Natural killer cell (primary cell): Measurements from ENCODE around the gene TAS2R14. TPM values are rescaled to one million over a fixed set of nuclear protein-coding genes. Genes with fewer than 3 reads are reported as not detected.

Experiments
- ATAC-seq, 3 donors: fragments of 150-1000 bp in 2 of 3; fragments of 200-7000 bp in 1 of 3; cut with Tn5 transposase; 1 replicate in 1 of 3; 2 replicates in 2 of 3; pipeline ENCODE4 v1.10.0; 2021; ENCODE audit warnings: mild to moderate bottlenecking in 2 of 3, moderate library complexity in 2 of 3
- DNase-seq, 2 donors: peaks; one replicate each; pipeline versions ENCODE4 v3.0.0 to v3.0.0-alpha.2; 2013 to 2021; ENCODE audit warnings: mixed read lengths in 1 of 2
- H3K27ac ChIP-seq: one replicate; pipeline ENCODE4 v1.5.1; 2013; ENCODE audit warnings: mild to moderate bottlenecking, low read length
- H3K27me3 ChIP-seq: one replicate; pipeline ENCODE4 v1.6.1; 2013; ENCODE audit warnings: low read length; ENCODE audit not compliant: control insufficient read depth, insufficient read depth
- H3K36me3 ChIP-seq: one replicate; pipeline ENCODE4 v1.6.1; 2013; ENCODE audit warnings: low read length; ENCODE audit not compliant: control insufficient read depth, insufficient read depth
- H3K4me1 ChIP-seq: one replicate; pipeline ENCODE4 v1.6.1; 2013; ENCODE audit warnings: low read length; ENCODE audit not compliant: control insufficient read depth, insufficient read depth
- H3K4me3 ChIP-seq: one replicate; pipeline ENCODE4 v1.5.1; 2013; ENCODE audit warnings: low read length
- H3K9me3 ChIP-seq: one replicate; pipeline ENCODE4 v1.6.1; 2013; ENCODE audit warnings: low read length; ENCODE audit not compliant: control insufficient read depth, insufficient read depth
- H3K27ac Mint-ChIP-seq, 2 donors: one replicate each; pipeline ENCODE4 v1.8.0; 2022; ENCODE audit warnings: mild to moderate bottlenecking in 2 of 2, mixed read lengths in 2 of 2, moderate library complexity in 1 of 2
- H3K27me3 Mint-ChIP-seq, 2 donors: one replicate each; pipeline ENCODE4 v1.8.0; 2022; ENCODE audit warnings: low read depth in 2 of 2, mixed read lengths in 2 of 2
- H3K36me3 Mint-ChIP-seq: one replicate; pipeline ENCODE4 v1.8.0; 2022; ENCODE audit warnings: mixed read lengths
- H3K4me1 Mint-ChIP-seq, 2 donors: one replicate each; pipeline ENCODE4 v1.8.0; 2022; ENCODE audit warnings: mixed read lengths in 2 of 2
- H3K4me3 Mint-ChIP-seq: one replicate; pipeline ENCODE4 v1.8.0; 2022; ENCODE audit warnings: mild to moderate bottlenecking, moderate library complexity, mixed read lengths
- H3K9me3 Mint-ChIP-seq, 2 donors: one replicate each; pipeline ENCODE4 v1.8.0; 2022; ENCODE audit warnings: mixed read lengths in 2 of 2
- CTCF ChIP-seq: fragments of 200-600 bp; IDR thresholded peaks from one replicate; pipeline ENCODE4 v1.8.0; 2022; ENCODE audit warnings: antibody characterized with exemption
- WGBS: methylation state at CpG from one replicate; pipeline ENCODE4 v1.1.7; 2013; ENCODE audit warnings: missing lambda C conversion rate; ENCODE audit not compliant: insufficient coverage; 5-methylcytosine and 5-hydroxymethylcytosine counted together
- intact Hi-C: fragments of 100-400 bp; cut with micrococcal nuclease; formaldehyde crosslinking; loops from one replicate; pipeline ENCODE4 v1.14.2; 2022
- total RNA-seq, 4 donors: library from RNA; stranded (reverse); fragments of 120-200 nt in 1 of 4; gene quantifications; one replicate each; pipeline versions ENCODE4 v1.2.3 to v1.2.4, GENCODE V29; 2013 to 2022

TAS2R14 gene
- total RNA-seq, 3 donors from 2014 or later (not counting 1 experiment from before 2014, with no cell fraction given) = 3.6 to 4.8 (median 4.4) TPM

GRCh38 chr12:10896854-10897253, 42.2 kb downstream of the TAS2R14 start:
- no peak for TF ChIP-seq CTCF
- ATAC-seq (no peak), DNase-seq (no peak)
- Mint-ChIP-seq H3K9me3 (no peaks in the 10 kb centered on the region), H3K27ac (no peak overlapping the region), H3K4me1 (peaks cover 0 to 14% of the 10 kb centered on the region in 2 donors), H3K36me3 (no peaks in the 10 kb centered on the region), H3K4me3 (no peak overlapping the region), H3K27me3 (no peaks in the 10 kb centered on the region)
- H3K4me3 ChIP-seq = no peak overlapping the region
- no peaks in the 10 kb centered on the region for H3K9me3 ChIP-seq
- no peak overlapping the region for H3K27ac ChIP-seq
- H3K36me3 ChIP-seq = no peaks in the 10 kb centered on the region
- intact Hi-C loops = no loop called here
- 92% methylated on average over 5 of the region's 5 CpGs for whole genome bisulfite sequencing
- H3K27me3 ChIP-seq = no peaks in the 10 kb centered on the region
- H3K4me1 ChIP-seq = no peaks in the 10 kb centered on the region

GRCh38 chr12:10891937-10892336, 47.1 kb downstream of the TAS2R14 start:
- H3K4me3 ChIP-seq = no peak overlapping the region
- no peak overlapping the region for H3K4me3 Mint-ChIP-seq
- no peak overlapping the region for H3K27ac Mint-ChIP-seq
- H3K4me1 Mint-ChIP-seq = peaks cover 0 to 2% of the 10 kb centered on the region in 2 donors
- H3K4me1 ChIP-seq = no peaks in the 10 kb centered on the region
- 95% methylated on average over 2 of the region's 2 CpGs for WGBS
- no peak overlapping the region for H3K27ac ChIP-seq
- no peak for TF ChIP-seq CTCF
- intact Hi-C loops = no loop called here
- H3K36me3 Mint-ChIP-seq = no peaks in the 10 kb centered on the region
- H3K27me3 ChIP-seq = no peaks in the 10 kb centered on the region
- no peaks in the 10 kb centered on the region for H3K27me3 Mint-ChIP-seq
- ATAC-seq = no peak
- no peaks in the 10 kb centered on the region for H3K36me3 ChIP-seq
- H3K9me3 ChIP-seq = no peaks in the 10 kb centered on the region
- DNase-seq = no peak
- no peaks in the 10 kb centered on the region for H3K9me3 Mint-ChIP-seq

- Histone ChIP-seq H3K4me1 (no peaks in the 10 kb centered on the region), H3K27me3 (no peaks in the 10 kb centered on the region), H3K4me3 (no peak overlapping the region), H3K27ac (no peak overlapping the region), H3K9me3 (no peaks in the 10 kb centered on the region), H3K36me3 (no peaks in the 10 kb centered on the region)
- Mint-ChIP-seq H3K4me1 (peaks cover 0 to 9% of the 10 kb centered on the region in 2 donors), H3K9me3 (no peaks in the 10 kb centered on the region), H3K36me3 (no peaks in the 10 kb centered on the region), H3K4me3 (no peak overlapping the region), H3K27ac (no peak overlapping the region), H3K27me3 (no peaks in the 10 kb centered on the region)
- TF ChIP-seq CTCF = no peak
- intact Hi-C loops = no loop called here
- DNase-seq (no peak), ATAC-seq (no peak)
Observed at GRCh38 chr12:10889226-10889625, 49.8 kb downstream of the TAS2R14 start.

Other genes with a start within 250 kb of the TAS2R14 start
- gene YBX3, start 215.9 kb downstream of the TAS2R14 start, total RNA-seq = 10 to 100 TPM; 13.4 to 36.0 (median 33.0) TPM
- not detected for gene TAS2R7, start 136.6 kb downstream of the TAS2R14 start, total RNA-seq
- not detected for gene TAS2R8, start 132.0 kb downstream of the TAS2R14 start, total RNA-seq
- not detected for gene TAS2R9, start 129.1 kb downstream of the TAS2R14 start, total RNA-seq
- 1 to 10 TPM in 1 of 3 donors, under 1 TPM in 1, not detected in 1; 0.60 to 1.2 TPM for gene TAS2R10, start 112.9 kb downstream of the TAS2R14 start, total RNA-seq
- gene PRR4, start 89.8 kb downstream of the TAS2R14 start, total RNA-seq = 1 to 10 TPM; 3.0 to 8.1 (median 3.6) TPM
- gene PRH1, start 55.0 kb downstream of the TAS2R14 start, total RNA-seq = 10 to 100 TPM; 35.1 to 46.1 (median 40.6) TPM
- 1 to 10 TPM; 1.6 to 2.5 (median 2.0) TPM for gene TAS2R13, start 29.7 kb downstream of the TAS2R14 start, total RNA-seq
- 1 to 10 TPM in 1 of 3 donors, not detected in 2; 1.0 TPM for gene PRH2, start 10.0 kb downstream of the TAS2R14 start, total RNA-seq
- 1 to 10 TPM in 2 of 3 donors, under 1 TPM in 1; 0.88 to 3.0 (median 2.0) TPM for gene TAS2R50, start 47.6 kb upstream of the TAS2R14 start, total RNA-seq
- gene TAS2R20, start 59.0 kb upstream of the TAS2R14 start, total RNA-seq = 1 to 10 TPM; 2.0 to 2.8 (median 2.4) TPM
- 1 to 10 TPM; 2.9 to 4.1 (median 3.8) TPM for gene TAS2R19, start 83.4 kb upstream of the TAS2R14 start, total RNA-seq
- gene TAS2R31, start 92.1 kb upstream of the TAS2R14 start, total RNA-seq = 1 to 10 TPM; 3.7 to 6.2 (median 4.0) TPM
- 1 to 10 TPM; 3.3 to 4.5 (median 4.4) TPM for gene TAS2R46, start 123.0 kb upstream of the TAS2R14 start, total RNA-seq
- gene TAS2R43, start 153.1 kb upstream of the TAS2R14 start, total RNA-seq = 1 to 10 TPM; 2.1 to 6.7 (median 4.5) TPM
- 1 to 10 TPM; 6.9 to 9.7 (median 6.9) TPM for gene TAS2R30, start 195.4 kb upstream of the TAS2R14 start, total RNA-seq
- 10 to 100 TPM in 1 of 3 donors, 1 to 10 TPM in 2; 8.6 to 10.7 (median 9.9) TPM for gene SMIM10L1, start 231.9 kb upstream of the TAS2R14 start, total RNA-seq
- not detected for gene TAS2R42, start 247.7 kb upstream of the TAS2R14 start, total RNA-seq